Neural crest cell (in vitro differentiated cells): ENCODE measurements around the gene CLINT1. TPM values are rescaled to one million over a fixed set of nuclear protein-coding genes. Genes with fewer than 3 reads are reported as not detected.

Source experiments
- DNase-seq: peaks from one replicate; pipeline ENCODE4 v3.0.0; 2021; ENCODE audit warnings: low read depth, mixed read lengths, low spot score
- H3K27ac Mint-ChIP-seq: one replicate; pipeline ENCODE4 v1.8.0; 2021; ENCODE audit warnings: mild to moderate bottlenecking, mixed read lengths; ENCODE audit not compliant: unreplicated experiment
- H3K27me3 Mint-ChIP-seq: 2 replicates; pipeline ENCODE4 v1.8.0; 2021; ENCODE audit warnings: low read depth, mild to moderate bottlenecking, mixed read lengths
- H3K36me3 Mint-ChIP-seq: 2 replicates; pipeline ENCODE4 v1.8.0; 2021; ENCODE audit warnings: low read depth, mild to moderate bottlenecking, mixed read lengths
- H3K4me1 Mint-ChIP-seq: 2 replicates; pipeline ENCODE4 v1.8.0; 2021; ENCODE audit warnings: mixed read lengths
- H3K4me3 Mint-ChIP-seq: one replicate; pipeline ENCODE4 v1.8.0; 2021; ENCODE audit warnings: mild to moderate bottlenecking, mixed read lengths
- H3K9me3 Mint-ChIP-seq: 2 replicates; pipeline ENCODE4 v1.8.0; 2021; ENCODE audit warnings: mixed read lengths
- CTCF ChIP-seq: fragments of 200-600 bp; sonication (generic); conservative IDR thresholded peaks from 2 replicates; pipeline ENCODE4 v1.5.0; 2021; ENCODE audit warnings: antibody characterized with exemption, mild to moderate bottlenecking
- total RNA-seq: library from RNA; stranded (reverse); gene quantifications from 2 replicates; pipeline ENCODE4 v1.2.1, GENCODE V29; 2021

Gene CLINT1
- total RNA-seq, 1 donor from 2014 or later = 53.8 TPM

- no peak overlapping the region for H3K4me3 Mint-ChIP-seq
- H3K27ac Mint-ChIP-seq = no peak overlapping the region
- no peaks in the 10 kb centered on the region for H3K9me3 Mint-ChIP-seq
- no peak for TF ChIP-seq CTCF
- no peaks in the 10 kb centered on the region for H3K36me3 Mint-ChIP-seq
- DNase-seq = no peak
- no peaks in the 10 kb centered on the region for H3K27me3 Mint-ChIP-seq
- peaks cover 6% of the 10 kb centered on the region for H3K4me1 Mint-ChIP-seq
Measured at GRCh38 chr5:157766902-157767301, 92.0 kb downstream of the CLINT1 start.

GRCh38 chr5:157766442-157766841 lies 92.5 kb downstream of the CLINT1 start:
- Mint-ChIP-seq H3K27ac (no peak overlapping the region), H3K4me1 (peaks cover 7% of the 10 kb centered on the region), H3K4me3 (no peak overlapping the region), H3K36me3 (no peaks in the 10 kb centered on the region), H3K27me3 (no peaks in the 10 kb centered on the region), H3K9me3 (no peaks in the 10 kb centered on the region)
- TF ChIP-seq CTCF = no peak
- no peak for DNase-seq

GRCh38 chr5:157764531-157764930 lies 94.4 kb downstream of the CLINT1 start:
- TF ChIP-seq CTCF = no peak
- H3K27me3 Mint-ChIP-seq = no peaks in the 10 kb centered on the region
- H3K36me3 Mint-ChIP-seq = no peaks in the 10 kb centered on the region
- no peak for DNase-seq
- no peaks in the 10 kb centered on the region for H3K9me3 Mint-ChIP-seq
- H3K27ac Mint-ChIP-seq = no peak overlapping the region
- H3K4me3 Mint-ChIP-seq = no peak overlapping the region
- peaks cover 7% of the 10 kb centered on the region for H3K4me1 Mint-ChIP-seq

GRCh38 chr5:157761690-157762621 lies 97.0 kb downstream of the CLINT1 start:
- Mint-ChIP-seq H3K4me3 (no peak overlapping the region), H3K27ac (no peak overlapping the region), H3K9me3 (no peaks in the 10 kb centered on the region), H3K27me3 (no peaks in the 10 kb centered on the region), H3K36me3 (no peaks in the 10 kb centered on the region), H3K4me1 (peaks cover 7% of the 10 kb centered on the region)
- peak; percentile 10 for DNase-seq
- TF ChIP-seq CTCF = peak; percentile 89

GRCh38 chr5:157758706-157759105 lies 100.2 kb downstream of the CLINT1 start:
- Mint-ChIP-seq H3K4me1 (peaks cover 7% of the 10 kb centered on the region), H3K27ac (no peak overlapping the region), H3K27me3 (no peaks in the 10 kb centered on the region), H3K36me3 (no peaks in the 10 kb centered on the region), H3K4me3 (no peak overlapping the region), H3K9me3 (no peaks in the 10 kb centered on the region)
- DNase-seq = no peak
- TF ChIP-seq CTCF = no peak
